Epidermal melanocyte (primary cell): Measurements from ENCODE around the gene ABLIM2.

Source experiments
- DNase-seq: peaks from one replicate; pipeline ENCODE4 v3.0.0; 2011; ENCODE audit warnings: low spot score; ENCODE audit not compliant: insufficient read length

ABLIM2 gene

DNA sequence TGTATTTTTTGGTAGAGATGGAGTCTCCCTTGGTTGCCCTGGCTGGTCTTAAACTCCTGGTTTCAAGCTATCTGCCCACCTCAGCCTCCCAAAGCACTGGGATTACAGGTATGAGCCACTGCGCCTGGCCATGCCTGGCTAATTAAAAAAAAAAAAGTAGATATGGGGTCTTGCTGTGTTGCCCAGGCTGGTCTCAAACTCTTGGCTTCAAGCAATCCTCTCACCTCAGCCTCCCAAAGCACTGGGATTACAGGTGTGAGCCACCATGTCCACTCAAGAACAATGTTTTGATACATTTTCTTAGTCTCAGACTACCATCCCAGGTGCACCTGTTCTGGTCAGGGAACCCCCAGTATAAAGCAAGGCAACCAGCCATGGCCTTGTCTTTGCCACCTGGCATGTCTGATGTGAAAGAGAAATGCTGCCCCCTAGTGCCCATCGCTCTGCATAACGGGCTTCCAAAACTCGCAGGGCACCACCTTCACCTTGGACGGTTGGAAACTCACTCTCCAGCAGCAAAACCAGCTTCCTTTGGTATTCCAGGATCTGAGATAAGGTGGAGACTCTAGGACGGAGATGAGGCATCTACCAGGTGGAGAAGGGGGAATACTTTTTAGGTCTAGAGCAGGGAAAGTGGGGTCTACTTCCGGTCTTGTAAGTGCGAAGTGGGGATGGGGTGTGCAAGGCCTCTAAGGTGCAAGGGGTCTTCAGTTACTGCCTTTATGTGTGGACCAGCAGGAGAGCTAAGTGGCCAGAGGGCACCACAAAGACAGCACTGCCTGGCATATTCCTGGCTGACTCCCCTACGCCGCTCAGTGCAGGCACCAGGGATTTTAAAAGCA is 171.2 kb downstream of the ABLIM2 start:
- peak; percentile 75 for DNase-seq

DNA sequence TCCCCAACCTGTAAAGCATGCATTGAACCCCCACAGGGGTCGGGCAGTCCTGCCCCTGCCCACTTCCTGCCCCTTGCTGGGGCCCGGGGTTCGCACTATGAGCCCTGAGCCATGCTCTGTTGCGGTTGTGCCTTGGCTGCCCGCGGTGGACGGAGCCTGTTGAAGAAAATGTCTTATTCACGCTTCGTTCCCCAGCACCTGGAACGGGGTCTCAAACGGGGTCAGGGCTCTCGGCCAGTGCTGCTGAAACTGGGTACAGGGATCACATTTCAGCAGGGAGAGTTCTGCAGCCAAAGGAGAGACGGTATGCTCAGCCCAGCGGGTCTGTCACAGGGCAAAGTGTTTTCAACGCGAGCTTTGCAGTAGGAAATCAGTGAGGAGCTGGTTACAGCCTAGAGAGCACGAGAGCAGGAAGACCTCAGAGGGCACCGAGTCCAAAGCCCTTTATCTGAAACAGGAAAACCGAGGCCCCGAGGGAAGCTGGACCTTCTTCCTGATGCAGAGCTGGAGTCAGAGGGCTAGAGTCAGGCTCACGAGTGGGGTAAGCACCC is 172.6 kb downstream of the ABLIM2 start:
- DNase-seq: no peak

DNA sequence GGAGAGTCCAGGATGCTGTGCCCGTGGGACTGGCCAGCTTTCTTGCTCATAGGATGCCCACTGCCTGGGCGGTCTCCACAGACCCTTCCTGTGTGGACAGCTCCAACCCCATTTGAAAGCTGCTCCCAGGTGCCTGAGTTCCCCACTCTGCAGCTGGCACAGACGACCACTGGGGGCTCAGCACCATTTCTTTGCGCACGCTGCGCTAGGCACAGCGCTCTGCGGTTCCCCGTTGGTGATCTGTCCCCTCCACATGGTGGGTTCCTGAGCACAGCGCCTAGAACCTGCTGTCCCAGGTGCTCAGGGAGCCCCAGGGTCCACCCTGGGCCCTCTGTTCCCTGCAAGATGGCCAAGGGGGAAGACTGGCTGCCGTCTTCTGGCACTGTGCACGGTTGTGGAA is 173.5 kb downstream of the ABLIM2 start:
- DNase-seq: no peak

DNA sequence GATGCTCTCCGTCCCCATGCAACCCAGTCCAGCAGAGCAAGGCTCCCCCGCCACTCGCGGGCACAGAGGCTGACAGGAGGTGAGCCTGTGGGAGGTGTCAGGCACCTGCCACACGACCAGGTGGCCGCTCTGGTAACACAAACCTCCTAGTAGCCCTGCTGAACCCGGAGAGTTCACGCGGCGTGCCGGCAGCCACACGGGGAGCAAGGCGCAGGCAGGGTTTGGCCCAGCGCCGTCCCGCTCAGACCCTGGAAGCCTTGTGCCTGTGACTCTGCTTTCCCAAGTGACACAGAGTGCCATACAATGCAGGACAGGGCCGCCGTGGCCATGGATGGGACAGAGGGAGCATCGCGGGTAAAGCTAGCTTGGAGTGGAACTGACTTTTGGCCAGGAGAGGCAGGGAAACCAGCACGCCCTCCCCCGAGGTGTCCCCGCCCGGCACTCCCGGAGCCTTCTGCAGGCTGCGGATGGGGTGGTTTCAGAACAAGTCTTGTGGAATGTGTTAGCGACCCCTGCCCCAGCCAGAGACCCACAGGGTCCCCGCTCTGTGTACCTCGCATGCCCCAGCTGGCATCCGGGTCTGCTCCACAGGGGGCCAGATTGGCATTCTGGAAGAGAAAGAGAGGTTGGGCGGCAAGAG is 174.2 kb downstream of the ABLIM2 start:
- no peak for DNase-seq

DNA sequence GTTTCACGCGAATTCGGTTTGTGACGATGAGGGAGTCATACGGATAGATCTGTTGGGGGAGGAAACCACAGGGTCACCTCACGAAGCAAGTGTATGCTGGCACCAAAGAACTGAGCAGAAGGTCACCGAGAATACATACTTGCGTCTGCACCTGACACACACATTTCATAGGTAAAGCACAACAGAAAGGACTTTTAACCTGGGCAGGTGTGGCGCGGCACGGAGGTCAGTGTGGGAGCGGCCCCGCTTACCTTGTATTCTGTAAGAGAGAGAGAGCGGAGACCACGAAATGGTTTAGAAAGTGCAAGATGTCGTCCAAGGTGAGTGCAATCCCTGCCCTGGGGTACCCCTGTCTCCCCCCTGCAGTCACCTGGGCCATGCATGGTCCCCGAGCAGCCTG is 175.3 kb downstream of the ABLIM2 start:
- DNase-seq: no peak

DNA sequence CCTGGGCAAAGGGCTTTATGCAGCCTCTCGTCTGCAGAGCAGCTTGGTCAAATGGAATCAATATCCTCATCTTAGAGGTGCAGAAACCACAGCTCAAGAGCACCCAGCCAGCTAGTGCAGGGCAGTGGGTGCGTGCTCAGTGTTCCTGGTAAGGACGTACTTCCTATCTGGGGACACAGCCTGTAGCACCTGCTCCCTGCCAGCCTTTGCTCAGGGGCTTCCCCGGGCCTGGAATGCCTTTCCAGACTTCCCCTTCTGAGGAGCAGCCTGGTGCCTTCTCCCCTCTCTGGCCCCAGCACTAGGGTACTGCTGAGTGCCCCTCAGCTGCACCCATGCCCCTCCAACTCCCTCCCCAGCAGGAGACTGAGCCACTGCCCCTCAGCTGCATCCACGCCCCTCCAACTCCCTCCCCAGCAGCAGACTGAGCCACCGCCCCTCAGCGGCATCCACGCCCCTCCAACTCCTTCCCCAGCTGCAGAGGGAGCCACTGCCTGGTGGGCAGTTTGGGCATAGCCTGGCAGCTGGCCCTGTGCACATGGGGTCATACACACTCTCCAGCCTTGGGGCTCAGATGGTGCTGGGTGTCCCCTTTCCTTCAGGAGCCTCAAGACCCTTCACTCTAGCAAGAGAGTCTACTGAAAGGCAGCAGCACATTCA is 176.7 kb downstream of the ABLIM2 start:
- no peak for DNase-seq

DNA sequence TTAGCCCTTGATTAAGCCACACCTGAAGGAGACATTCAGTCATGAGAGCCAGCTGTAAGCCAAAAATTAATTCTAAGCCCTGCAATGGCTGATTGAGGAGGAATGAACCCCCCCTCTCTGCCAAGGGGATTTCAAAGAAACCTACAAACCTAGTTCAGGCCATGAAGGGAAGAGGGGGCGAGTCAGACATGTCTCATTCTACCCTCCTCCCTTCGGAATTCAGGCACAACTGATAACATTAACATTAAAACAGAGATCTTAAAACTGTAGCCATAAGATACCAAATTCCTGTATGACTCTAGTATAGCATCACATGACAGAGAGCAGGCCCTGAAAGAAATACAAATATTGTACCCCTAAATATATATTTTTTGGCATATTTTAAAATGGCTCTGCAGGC is 178.6 kb downstream of the ABLIM2 start:
- DNase-seq: no peak

DNA sequence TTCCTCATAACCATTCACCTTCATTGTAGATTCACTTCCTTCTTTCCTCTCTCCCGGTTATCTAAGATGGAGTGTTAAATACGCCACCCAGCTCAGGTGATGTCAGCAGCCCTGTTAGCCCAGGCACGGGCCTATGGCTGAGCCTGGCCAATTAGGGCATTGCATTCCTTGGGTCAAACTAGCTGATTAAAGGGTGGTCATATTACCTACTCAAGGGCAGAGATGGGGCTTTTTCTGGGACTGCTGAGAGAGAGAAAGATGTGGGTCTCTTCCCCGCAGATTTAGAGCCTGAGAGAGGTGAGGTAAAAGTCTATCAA is 179.0 kb downstream of the ABLIM2 start:
- no peak for DNase-seq

DNA sequence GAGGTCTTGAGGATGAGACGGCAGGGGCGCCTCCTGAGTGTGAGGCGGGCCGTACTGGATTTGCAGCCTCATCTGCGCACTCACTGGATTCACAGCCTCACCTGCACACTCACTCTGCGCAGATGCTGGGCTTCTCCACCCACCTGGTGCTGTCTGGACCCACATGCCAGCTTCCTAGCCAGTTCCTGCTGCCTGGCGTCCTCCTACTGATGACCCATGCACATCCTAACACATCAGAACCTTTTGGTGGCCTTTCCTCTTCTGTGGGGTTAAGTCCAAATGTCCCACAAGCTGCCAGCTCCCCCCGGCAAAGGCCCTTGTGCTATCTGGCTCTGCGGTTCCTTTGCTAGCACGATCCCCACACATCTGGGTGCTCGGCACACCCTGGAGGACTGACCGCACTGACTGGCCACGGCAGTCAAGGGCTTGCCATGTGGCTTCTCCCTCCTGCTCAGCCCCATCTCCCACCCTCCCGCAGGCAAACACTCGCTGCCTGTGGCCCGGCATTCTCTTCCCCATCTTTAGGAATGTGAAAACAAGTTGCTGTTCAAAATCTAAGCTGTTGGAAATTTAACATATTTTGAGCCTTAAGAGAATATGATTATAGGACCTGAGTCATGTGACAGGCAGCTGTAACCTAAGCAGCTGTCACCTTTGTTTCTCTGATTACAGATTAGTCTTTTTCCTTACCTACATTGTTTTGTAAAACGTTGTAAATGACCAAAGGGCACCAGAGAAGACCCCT is 179.5 kb downstream of the ABLIM2 start:
- no peak for DNase-seq

DNA sequence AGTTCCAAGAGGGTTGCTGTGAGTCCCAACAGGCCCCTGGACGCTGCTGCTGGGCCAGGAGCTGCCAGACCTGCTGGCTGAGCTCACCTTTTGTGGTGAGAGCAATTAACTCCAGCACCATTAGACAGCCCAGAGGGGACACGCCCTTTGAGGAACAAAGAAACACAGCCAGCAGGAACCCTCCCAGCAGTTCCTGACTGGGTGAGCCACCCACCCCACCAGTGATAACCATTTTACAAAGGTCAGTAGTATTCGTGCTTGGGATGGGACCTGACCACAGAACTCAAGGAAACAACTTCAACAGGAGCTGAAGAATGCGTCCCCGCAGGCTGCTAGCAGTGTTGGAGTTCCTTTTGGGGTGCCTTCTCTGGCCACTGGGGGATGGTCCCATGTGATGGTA is 180.1 kb downstream of the ABLIM2 start:
- no peak for DNase-seq

DNA sequence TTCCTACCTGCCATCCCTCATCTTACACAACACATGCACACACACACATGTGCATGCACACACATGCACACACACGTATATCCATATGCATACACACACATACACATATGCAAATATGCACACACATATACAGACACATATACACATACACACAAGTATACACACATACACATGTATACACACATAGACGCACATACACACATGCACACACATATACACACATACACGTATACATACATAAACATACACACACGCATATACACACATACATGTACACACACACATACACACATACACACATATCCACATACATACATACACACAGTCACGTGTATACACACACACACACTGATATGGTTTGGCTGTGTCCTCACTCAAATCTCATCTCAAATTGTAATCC is 182.0 kb downstream of the ABLIM2 start:
- DNase-seq: no peak

DNA sequence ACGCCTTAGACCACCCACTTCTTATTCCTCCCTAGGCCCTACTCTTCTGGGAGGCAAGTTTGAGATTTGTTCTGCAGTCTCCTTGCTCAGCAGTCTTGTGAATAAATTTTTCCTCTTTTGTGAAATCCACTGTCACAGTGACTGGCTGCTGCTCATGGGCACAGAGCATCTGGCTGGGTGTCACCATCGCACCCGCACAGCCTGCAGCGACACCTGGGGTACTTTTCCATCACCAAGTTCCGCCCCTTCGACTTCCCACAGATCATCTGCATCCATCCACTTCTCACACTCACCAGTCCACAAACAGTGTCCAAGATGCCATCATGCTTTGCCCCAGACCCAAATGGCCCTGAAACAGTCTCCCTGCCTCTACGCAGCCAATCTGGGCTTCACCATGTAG is 182.6 kb downstream of the ABLIM2 start:
- no peak for DNase-seq

DNA sequence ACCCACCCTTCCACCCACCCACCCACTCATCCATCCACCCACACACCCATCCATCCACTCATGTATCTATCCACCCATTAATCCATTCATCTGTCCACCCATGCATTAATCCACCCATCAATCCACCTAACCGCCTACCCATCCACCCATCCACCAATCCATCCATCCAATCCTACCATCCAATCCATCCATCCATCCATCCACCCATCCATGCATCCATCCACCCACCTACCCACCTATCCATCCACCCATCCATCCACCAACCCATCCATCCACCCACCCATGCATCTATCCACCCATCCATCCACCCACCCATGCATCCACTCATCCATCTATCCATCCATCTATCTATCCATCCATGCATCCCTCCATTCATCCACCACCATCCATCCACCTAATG is 184.2 kb downstream of the ABLIM2 start:
- no peak for DNase-seq

DNA sequence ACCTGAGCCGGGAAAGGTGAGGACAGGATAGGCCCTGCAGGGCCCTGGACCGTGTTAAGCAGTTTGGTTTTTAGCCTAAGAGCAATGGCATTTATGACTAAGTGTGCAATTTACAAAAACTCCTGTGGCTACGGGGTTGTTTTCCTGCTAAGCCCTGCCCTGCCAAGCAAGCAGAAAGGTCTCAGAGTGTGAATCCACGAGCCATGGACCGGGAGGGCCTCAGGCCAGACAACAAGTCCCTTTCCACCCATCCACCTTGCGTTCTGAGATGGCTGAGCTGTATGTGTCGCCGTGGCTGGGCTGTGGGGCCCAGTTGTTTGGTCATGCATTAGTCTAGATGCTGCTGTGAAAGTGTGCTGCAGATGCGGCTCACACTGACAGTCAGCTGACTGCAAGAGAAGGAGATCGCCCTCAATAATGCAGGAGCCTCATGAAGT is 185.1 kb downstream of the ABLIM2 start:
- no peak for DNase-seq

DNA sequence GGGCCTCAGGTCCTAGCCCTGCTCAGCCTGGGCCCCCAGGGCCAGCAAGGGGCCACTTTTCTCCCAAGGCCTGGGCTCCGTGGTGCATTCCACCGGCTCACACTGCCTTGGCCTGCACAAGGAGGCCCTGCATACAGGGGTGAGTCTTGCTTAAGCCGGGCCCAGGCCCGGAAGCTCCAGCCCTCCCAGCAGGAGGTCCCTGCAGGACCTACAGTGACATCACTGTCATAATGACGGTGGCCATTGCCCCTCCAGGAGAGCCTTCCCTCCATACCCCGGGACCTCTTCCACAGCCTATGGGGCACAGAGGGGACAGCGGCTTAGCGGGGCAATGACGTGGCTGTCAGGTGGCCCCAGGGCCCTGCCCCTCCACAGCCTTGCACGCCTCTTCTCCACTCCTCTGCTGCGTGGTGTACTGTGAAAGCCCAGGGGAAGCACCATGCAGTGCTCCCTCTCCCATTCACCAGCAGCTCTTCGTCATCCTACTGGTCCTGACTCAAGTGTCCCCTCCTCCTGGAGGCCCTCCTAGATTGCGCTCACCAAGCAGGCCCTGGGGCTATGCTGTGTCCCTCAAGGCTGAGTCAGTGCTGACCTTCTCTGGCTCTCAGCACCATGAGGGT is 186.6 kb downstream of the ABLIM2 start:
- DNase-seq: no peak

DNA sequence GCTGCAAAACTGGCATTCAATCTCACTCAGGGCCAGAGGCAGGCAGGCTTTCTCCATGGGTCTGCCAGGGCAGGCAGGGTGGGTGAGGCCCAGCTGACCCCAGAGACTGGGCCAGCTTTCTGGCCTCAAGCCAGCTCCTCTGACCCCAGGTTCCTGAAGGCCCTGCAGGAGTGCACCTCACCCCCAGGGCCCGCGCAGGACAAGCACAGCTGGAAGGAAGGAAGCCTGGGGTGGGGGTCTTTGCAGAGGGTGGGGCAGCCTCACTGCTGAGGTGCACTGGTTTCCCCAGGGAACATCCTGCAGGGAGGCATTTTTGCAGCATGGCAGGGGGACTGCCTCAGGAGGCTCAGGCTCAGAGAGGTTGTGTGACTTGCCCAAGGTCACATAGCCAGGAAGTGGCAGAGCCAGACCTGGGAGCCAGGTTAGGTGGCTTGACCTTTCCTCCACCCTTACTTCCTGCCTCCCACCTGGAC is 187.4 kb downstream of the ABLIM2 start:
- DNase-seq: no peak

DNA sequence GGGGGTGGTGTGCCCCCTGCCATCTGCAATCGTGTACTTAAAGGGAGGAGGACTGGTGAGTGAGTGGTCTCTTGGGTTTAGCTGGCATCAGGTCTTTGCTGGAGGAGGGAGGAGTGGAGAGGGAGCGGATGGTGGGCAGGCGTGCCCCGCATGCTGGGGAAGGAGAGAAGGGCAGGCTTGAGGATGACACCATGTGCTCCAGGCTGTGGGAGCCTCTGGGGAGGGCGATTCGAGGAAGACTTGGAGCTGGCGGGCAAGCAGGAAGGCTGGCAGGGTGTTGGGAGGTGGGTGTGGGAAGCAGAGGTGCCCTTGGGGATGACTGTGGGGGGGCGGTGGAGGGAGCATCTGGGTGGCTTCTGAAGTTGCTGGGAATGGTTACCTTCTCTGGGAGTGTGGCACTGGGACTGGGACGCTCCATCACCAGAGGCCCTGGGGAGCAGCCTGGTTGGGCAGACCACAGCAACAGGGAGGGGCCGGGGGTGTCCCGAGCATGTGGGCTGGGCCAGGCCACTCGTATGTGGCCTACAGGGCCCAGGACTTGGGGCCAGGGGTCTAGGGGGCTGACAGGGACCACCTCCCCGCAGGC is 188.2 kb downstream of the ABLIM2 start:
- no peak for DNase-seq

DNA sequence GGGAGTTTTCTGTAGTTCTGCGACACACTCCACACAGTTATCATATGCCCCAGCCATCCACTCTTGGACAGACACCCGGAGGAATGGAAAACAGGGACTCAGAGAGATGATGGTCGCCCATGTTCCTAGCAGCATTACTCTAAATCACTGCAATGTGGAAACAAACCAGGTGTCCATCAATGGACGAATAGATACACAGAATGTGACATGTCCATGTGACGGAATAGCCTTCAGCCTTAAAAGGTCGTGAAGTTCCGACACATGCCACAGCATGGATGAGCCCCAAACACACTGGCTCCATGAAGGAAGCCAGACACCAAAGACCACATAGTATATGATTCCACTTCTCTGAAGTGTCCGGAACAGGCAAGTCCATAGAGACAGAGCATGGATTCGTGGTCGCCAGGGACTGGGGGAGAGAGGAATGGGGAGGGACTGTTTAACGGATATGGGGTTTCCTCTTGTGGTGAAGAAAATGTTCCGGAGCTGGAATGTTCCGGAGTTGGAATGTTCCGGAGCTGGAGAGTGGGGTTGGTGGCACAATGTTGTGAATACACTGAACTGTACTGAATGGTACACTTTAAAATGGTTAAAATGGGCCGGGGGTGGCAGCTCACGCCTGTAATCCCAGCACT is 190.2 kb downstream of the ABLIM2 start:
- DNase-seq: no peak

DNA sequence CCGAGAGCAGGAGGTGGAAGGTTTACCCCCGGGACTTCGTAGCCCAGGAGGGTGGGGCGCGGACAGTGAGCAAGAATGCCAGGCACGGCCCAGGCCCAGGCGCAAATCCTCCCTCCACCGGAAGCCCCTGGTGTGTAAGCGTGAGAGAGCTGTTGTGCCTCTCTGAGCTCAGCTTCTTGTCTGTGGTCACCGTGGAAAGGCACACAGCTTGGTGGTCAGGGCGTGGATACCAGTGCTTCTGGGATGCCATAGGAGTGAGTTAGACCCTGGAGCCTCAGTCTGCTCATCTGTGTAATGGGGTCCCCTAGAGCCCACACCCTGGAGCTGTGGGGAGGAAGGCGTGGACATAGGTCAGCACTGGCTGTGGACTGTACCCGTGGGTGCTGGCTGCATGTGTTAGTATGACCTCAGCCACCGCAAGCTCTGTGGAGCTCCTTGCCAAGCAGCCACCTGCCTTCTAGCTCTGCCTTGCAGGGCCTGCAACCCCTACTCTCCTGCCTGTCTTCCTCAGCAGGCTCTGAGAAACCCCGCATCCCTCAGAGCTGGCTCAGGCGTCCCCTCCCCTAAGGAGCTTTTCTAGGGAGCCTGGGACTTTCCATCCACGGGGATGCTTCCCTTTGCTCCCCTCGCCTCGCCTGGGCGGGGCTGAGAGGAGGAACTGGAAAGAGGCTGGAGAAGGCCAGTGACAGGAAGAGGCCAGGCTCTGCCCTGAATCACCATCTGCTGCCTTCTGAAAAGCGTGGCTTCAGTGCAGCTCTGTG is 190.9 kb downstream of the ABLIM2 start:
- DNase-seq: no peak

DNA sequence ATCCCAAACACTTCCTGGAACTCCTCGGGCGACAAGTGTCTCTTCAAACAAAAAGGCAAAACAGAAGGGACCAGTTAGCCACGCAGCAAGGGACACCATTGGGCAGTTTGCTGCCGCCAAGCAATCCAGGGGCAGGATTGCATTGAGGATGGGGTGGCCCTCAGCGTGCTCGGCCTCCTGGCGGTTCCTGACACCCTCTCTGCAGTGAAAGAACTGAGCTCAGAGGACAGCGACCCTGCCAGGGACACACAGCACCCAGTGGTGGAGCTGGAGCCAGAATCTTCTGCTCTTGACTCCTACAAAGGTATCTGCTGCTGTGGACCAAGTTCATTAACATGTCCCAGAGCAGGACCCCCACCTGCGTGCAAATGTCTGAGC is 191.6 kb downstream of the ABLIM2 start:
- no peak for DNase-seq
